Neural crest cell (in vitro differentiated cells): Measurements from ENCODE around the gene TPRKB. TPM values are rescaled to one million over a fixed set of nuclear protein-coding genes. Genes with fewer than 3 reads are reported as not detected.
A peak's percentile ranks its signal among the peaks of the same experiment; 100 is the strongest.

Experiments
- DNase-seq: peaks from one replicate; pipeline ENCODE4 v3.0.0; 2021; ENCODE audit warnings: low read depth, mixed read lengths, low spot score
- H3K27ac Mint-ChIP-seq: one replicate; pipeline ENCODE4 v1.8.0; 2021; ENCODE audit warnings: mild to moderate bottlenecking, mixed read lengths; ENCODE audit not compliant: unreplicated experiment
- H3K27me3 Mint-ChIP-seq: 2 replicates; pipeline ENCODE4 v1.8.0; 2021; ENCODE audit warnings: low read depth, mild to moderate bottlenecking, mixed read lengths
- H3K36me3 Mint-ChIP-seq: 2 replicates; pipeline ENCODE4 v1.8.0; 2021; ENCODE audit warnings: low read depth, mild to moderate bottlenecking, mixed read lengths
- H3K4me1 Mint-ChIP-seq: 2 replicates; pipeline ENCODE4 v1.8.0; 2021; ENCODE audit warnings: mixed read lengths
- H3K4me3 Mint-ChIP-seq: one replicate; pipeline ENCODE4 v1.8.0; 2021; ENCODE audit warnings: mild to moderate bottlenecking, mixed read lengths
- H3K9me3 Mint-ChIP-seq: 2 replicates; pipeline ENCODE4 v1.8.0; 2021; ENCODE audit warnings: mixed read lengths
- total RNA-seq: library from RNA; stranded (reverse); gene quantifications from 2 replicates; pipeline ENCODE4 v1.2.1, GENCODE V29; 2021
- TF ChIP-seq, protein P1 (sequence below): fragments of 200-600 bp; sonication (generic); conservative IDR thresholded peaks from 2 replicates; pipeline ENCODE4 v1.5.0; 2021; ENCODE audit warnings: antibody characterized with exemption, mild to moderate bottlenecking

TPRKB gene
- total RNA-seq, 1 donor from 2014 or later, result 44.2 TPM

DNA sequence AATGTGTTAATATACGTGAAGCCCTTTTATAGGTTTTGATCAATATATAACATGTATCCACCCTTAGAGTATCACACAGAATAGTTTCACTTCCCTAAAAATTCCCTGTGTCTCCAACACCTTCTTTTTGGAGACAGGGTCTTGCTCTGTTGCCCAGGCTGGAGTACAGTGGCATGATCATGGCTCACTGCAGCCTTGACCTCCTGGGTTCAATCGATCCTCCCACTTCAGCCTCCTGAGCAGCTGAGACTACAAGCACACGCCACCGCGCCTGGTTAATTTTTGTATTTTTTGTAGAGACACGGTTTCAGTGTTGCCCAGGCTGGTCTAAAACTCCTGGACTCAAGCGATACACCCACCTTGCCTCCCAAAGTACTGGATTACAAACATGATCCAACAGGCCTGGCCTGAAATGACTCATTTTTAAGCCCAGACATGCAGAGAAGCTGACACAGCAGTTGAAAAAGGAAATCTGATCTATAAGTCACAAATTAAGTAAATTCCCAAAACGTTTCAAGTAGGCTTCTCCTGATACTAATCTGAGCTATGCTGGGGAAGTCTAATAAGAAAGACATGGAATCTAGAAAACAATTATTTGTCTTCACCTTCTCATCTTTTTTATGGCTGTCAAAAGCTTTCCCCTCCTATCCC is 39.8 kb upstream of the TPRKB start:
- Mint-ChIP-seq H3K4me1 (peaks cover 19% of the 10 kb centered on the region), H3K4me3 (no peak overlapping the region), H3K27me3 (no peaks in the 10 kb centered on the region), H3K36me3 (peaks cover 13% of the 10 kb centered on the region), H3K9me3 (no peaks in the 10 kb centered on the region), H3K27ac (peak overlapping the region; percentile 12)
- no peak for DNase-seq
- TF ChIP-seq, protein P1, sequence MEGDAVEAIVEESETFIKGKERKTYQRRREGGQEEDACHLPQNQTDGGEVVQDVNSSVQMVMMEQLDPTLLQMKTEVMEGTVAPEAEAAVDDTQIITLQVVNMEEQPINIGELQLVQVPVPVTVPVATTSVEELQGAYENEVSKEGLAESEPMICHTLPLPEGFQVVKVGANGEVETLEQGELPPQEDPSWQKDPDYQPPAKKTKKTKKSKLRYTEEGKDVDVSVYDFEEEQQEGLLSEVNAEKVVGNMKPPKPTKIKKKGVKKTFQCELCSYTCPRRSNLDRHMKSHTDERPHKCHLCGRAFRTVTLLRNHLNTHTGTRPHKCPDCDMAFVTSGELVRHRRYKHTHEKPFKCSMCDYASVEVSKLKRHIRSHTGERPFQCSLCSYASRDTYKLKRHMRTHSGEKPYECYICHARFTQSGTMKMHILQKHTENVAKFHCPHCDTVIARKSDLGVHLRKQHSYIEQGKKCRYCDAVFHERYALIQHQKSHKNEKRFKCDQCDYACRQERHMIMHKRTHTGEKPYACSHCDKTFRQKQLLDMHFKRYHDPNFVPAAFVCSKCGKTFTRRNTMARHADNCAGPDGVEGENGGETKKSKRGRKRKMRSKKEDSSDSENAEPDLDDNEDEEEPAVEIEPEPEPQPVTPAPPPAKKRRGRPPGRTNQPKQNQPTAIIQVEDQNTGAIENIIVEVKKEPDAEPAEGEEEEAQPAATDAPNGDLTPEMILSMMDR, result no peak

DNA sequence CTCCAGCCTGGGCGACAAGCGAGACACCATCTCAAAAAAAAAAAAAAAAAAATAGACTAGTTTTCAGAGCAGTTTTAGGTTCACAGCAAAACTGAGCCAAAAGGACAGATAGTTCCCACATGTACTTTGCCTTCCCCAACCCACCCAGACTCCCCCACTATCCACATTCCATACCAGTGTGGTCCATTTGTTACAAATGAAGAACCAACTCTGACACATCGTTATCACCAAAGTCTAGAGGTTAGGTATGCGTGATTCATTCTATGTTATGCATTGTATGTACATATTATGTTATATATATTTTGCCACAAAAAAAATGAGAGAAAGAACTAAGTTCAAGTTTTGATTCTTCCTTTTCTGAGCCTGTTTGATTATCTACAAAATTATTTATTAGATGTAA is 39.2 kb upstream of the TPRKB start:
- H3K4me3 Mint-ChIP-seq, result no peak overlapping the region
- peaks cover 19% of the 10 kb centered on the region for H3K4me1 Mint-ChIP-seq
- TF ChIP-seq, protein P1, result no peak
- H3K27me3 Mint-ChIP-seq, result no peaks in the 10 kb centered on the region
- H3K36me3 Mint-ChIP-seq, result peaks cover 13% of the 10 kb centered on the region
- H3K27ac Mint-ChIP-seq, result no peak overlapping the region
- no peaks in the 10 kb centered on the region for H3K9me3 Mint-ChIP-seq
- no peak for DNase-seq

DNA sequence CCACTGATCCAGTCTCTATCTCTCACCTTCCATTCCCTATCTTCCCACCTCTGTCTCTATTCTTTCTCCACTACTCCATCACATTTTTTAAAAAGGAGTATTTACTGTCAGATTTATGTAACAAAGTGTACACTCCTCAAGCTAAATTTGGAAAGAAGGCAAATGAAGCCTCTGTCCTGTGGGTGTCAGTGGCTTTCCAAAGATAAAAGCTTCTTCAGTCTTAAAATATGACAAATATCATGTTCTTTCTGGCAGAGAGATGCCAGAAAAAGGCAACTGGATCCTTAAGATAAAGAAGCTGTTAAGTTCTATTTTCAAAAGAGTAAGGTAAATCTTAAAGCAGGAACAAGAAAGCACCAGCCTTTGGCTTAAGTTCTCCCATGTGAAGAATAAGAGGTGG is 35.7 kb upstream of the TPRKB start:
- Mint-ChIP-seq H3K27me3 (no peaks in the 10 kb centered on the region), H3K9me3 (no peaks in the 10 kb centered on the region), H3K4me1 (no peaks in the 10 kb centered on the region), H3K36me3 (peaks cover 23% of the 10 kb centered on the region), H3K27ac (no peak overlapping the region), H3K4me3 (no peak overlapping the region)
- DNase-seq, result no peak
- TF ChIP-seq, protein P1, result no peak

DNA sequence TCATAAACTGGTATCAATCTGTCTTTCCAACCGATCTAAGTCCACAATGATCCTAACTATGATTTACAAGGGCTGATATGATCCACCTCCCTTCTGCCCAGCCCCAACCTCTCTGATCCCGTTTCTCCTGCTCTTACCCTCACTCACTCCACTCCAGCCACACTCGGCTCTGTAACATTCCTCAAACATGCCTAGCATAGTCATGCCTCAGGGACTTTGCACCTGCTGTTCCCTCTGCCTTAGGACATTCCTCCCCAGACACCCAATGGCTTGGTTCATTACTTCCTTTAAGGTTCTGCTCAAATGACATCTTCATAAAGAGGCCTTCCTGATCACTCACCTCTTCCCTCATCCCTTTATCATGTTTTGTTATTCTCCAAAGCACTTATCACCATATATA is 33.6 kb upstream of the TPRKB start:
- no peaks in the 10 kb centered on the region for H3K27me3 Mint-ChIP-seq
- H3K4me1 Mint-ChIP-seq, result no peaks in the 10 kb centered on the region
- no peaks in the 10 kb centered on the region for H3K9me3 Mint-ChIP-seq
- H3K36me3 Mint-ChIP-seq, result peaks cover 29% of the 10 kb centered on the region
- no peak overlapping the region for H3K4me3 Mint-ChIP-seq
- no peak for DNase-seq
- TF ChIP-seq, protein P1, result no peak
- no peak overlapping the region for H3K27ac Mint-ChIP-seq

DNA sequence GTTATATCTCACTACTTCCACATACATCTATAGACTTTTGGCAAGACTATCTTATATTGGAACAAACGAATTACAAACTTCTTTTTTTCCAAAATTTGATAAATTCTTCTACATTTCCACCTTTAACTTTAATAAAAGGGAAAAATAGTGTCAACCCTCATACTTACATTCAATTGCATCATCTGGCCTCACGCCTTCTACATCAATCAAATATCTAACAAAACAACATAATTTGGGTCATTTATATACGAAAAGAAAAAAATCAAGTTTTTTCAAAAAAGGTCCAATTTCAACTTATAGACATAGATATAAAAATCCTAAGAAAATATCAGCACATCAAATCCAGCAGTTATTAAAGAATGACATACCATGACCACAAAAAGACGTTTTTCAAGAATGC is 29.8 kb upstream of the TPRKB start:
- Mint-ChIP-seq H3K9me3 (no peaks in the 10 kb centered on the region), H3K36me3 (peaks cover 16% of the 10 kb centered on the region), H3K4me1 (no peaks in the 10 kb centered on the region), H3K4me3 (no peak overlapping the region), H3K27ac (no peak overlapping the region), H3K27me3 (no peaks in the 10 kb centered on the region)
- TF ChIP-seq, protein P1, result no peak
- no peak for DNase-seq
